HG03378 (cell line): ENCODE results near the gene ADAT3.
"Not testable (repeated sequence)": the region's sequence is repeated elsewhere in the genome, so short reads cannot be mapped to it uniquely, and the experiment has no call there.

Source experiments
- ATAC-seq: cut with Tn5 transposase; IDR thresholded peaks from one replicate; pipeline ENCODE4 v1.9.1; 2021; ENCODE audit warnings: mild to moderate bottlenecking, moderate library complexity; ENCODE audit not compliant: unreplicated experiment

ADAT3 gene

DNA sequence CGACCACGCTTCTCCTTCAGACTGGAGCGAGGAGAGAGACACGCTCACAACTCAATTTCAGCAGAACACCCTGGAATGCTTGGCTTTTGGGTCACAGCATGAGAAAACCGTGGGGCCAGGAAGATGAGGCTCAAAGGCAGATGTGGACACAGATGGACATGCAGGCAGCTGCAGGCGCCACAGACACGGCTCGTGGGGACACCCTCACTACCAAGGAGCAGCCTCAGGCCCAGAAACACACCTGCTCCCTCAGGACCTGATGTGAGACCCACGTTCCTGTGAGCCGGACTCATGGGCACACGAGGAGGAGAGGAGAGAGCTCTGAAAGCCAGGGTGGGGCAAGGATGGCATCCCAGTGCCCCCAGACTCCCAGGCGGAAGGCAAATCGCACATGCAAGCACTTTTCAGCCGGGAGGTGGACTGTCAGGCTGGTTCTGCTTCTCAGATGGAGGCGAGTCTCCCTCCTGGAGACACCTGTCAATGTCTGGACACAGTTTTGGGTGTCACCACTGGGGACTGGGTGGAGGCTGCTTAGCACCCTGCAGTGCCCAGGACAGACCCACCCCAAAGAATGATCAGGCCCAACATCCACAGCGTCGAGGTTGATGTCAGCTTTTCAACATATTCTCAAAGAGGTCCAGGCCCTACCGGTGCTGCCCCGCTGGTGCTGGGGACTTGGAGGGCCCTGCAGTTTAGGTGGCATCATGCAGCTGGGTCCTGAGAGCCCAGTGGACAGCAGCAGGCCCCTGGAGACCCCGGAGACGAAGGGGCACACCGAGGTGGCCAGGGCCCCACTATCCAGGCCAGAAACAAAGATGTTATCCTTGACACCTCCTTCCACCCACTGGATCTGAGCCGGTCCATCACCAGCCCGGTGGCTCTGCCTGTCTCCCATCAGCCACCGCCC, 22.2 kb upstream of the ADAT3 start:
- ATAC-seq, result no peak

DNA sequence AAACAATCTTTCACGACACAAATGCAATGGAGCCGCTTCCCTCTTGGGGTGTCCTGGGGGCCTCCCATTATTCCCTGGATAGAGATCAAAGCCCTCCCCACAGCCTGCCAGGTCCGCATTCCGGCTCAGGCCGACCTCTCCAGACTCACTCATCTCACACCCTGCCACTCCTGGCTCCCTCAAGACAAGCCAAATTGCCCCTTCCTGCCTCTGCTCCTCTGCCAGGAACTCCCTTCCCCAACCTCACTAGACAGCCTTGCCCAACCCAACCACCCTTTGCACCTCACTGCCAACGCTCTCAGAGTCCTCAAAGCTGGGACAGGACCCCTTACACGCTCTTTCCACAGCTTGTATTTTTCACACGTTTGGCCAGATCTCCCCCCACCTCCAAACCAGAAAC, 21.4 kb upstream of the ADAT3 start:
- no peak for ATAC-seq

DNA sequence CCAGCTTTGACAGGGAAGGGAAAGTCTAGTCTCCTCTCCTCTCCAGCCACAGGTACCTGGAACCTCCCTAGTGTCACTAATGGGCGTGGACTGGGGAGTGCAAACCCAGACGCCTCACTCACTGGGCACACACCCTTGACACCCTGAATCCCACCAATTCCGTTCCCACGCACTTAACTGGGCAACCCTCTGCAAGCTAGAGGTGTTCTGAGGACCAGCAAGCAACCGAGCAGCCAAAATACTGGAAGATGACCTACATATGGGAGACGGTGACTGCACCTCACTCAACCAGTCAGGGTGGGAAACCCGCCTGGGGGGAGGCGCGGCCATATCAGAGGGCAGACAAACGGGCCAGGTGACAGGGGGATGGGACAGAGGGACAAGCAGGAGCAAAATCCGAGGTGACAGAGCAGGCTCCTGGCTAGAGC, 20.9 kb upstream of the ADAT3 start:
- ATAC-seq, result no peak

DNA sequence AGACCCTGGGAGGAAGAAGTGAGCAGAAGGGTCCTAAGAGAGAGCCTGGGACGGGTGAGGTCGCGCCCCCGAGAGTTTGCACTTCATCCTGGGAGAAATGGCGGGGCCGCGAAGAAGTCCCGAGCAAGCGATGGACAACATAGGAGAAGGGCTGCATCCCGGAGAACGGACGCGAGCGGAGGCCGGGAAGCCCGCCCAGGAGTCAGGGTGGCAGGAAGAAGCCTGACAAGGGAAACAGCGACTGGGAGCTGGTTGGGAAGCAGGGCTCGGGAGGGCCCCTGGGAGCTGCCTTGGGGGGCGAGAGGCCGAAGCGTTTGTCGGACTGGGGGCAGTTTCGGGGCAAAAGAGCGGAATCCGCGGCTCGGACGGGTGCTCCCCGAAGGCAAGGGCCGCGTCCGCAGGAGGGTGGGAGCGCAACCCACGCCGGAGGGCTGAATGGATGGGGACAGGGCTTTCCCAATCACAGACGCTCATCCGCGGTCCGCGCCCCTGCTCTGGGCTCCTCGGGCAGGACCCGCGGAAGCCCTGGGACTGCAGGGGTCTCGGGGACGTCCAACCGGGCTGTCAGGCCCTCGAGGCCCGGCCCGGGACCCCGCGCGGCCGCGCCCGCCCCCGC, 20.4 kb upstream of the ADAT3 start:
- no peak for ATAC-seq

DNA sequence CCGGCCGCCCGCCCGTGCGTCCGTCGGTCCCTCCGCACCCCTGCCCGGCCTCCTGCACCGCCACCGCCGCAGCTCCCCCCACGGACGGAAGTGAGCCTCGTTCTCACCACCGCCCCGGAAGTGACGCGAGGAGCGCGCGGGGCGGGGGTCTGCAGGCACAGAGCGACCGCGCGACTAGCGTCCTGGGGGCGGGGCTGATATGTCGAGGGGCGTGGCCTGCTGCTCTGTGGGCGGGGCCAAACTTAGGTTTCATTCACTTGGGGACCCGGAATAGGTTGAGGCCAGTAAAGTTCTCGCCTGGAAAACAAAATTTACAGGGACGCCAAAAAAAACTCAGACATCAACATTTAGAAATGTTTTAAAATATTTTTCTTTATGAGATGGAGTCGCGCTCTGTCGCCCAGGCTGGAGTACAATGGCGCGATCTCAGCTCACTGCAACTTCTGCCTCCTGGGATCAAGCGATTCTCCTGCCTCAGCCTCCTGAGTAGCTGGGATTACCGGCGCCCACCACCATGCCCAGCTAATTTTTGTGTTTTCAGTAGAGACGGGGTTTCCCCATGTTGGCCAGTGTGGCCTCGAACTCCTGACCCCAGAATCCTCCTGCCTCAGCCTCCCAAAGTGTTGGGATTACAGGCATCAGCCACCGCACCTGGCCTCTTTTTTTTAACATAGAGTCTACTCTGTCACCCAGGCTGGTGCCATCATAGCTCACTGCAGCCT, 19.6 kb upstream of the ADAT3 start, which contains the start of gene ABHD17A:
Gene ABHD17A, minus strand, starts transcription at position 99 of the 722 bp plus-strand sequence. CDS start 3,930 bp downstream, outside the sequence.
- not testable (repeated sequence) for ATAC-seq

DNA sequence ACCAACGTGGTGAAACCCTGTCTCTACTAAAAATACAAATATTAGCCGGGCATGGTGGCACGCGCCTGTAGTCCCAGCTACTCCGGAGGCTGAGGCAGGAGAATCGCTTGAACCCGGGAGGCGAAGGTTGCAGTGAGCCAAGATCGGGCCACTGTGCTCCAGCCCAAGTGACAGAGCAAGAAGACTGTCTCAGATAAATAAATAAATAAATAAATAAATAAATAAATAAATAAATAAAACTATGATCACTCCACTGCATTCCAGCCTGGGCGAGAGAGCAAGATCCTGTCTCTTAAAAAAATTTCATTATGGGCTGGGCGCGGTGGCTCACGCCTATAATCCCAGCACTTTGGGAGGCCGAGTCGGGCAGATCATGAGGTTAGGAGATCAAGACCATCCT, 18.8 kb upstream of the ADAT3 start:
- ATAC-seq, result not testable (repeated sequence)

DNA sequence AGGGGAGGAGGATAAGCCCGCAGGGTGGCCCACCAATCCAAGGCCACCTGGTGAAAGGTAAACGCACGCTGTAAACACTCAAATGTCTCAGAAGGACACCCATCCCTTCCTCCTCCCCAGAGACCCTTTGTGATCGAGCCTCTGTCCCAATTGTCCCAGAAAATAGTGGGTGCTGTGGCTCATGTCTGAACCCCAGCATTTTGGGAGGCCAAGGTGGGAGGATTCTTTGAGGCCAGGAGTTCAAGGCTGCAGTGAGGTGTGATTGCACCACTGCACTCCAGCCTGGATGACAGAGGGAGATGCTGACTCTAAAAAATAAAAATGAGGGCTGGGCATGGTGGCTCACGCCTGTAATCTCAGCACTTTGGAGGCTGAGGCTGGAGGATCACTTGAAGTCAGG, 16.8 kb upstream of the ADAT3 start:
- ATAC-seq, result no peak

DNA sequence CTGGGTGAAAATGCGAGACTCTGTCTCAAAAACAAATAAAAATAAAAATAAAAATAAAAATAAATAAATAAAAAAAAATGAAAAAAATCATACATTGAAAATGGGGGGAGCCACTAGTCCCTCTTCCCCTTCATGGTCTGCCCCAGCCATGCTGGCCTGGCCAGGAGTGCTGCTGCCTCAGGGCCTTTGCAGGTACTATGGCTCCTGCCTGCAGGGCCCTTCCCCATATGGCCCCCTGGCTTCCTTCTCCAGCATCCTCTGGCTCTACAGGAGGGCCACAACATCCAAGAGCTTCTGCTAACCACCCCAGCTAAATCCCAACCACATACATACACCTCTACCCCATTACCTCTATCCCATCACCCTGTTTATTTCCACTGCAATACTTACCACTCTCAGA, 15.3 kb upstream of the ADAT3 start:
- no peak for ATAC-seq

DNA sequence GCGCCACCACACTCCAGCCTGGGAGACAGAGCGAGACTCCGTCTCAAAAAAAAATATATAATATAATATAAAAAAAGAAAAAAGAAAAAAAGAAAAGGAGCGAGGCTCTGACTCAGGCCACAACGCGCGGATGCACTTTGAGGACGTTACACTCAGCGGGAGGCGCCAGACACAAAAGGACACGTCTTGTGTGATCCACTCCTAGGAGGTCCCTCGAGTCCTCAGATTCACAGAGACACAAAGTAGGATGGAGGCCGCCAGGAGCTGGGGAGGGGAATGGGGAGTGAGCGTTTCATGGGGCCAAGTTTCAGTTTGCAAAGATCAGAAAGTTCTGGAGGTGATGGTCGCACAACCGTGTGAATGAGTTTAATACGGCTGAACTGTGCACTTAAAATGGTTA, 11.4 kb upstream of the ADAT3 start:
- ATAC-seq, result no peak

DNA sequence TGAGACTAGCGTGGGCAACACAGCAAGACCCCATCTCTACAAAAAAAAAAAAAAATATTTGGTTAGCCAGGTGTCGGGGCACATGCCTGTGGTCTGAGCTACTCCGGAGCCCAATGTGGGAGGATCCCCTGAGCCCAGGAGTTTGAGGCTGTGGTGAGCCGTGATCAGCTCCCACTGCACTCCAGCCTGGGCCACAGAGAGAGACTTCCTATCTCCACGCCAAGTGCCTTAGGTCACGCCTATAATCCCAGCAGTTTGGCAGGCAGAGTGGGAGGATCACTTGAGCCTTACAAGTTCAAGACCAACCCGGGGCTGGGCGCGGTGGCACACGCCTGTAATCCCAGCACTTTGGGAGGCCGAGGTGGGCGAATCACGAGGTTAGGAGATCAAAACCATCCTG, 8.7 kb upstream of the ADAT3 start:
- no peak for ATAC-seq

DNA sequence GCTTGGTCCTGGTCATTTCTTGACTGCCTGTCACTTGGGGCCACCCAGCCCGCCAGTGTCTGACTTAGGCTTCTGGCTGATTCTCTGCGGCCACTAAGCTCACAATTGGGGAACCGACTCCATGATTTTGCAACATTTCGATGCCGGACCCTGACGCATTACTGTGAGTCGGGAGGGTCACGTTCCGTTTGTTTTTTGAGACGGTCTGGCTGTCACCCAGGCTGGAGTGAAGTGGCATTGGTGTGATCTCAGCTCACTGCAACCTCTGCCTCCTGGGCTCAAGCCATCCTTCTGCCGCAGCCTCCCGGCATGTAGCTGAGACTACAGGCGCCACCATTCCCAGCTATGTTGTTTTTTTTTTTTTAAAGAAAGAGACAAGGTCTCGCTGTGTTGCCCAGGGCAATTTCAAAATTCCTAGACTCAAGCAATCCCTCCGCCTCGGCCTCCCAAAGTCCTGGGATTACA, 3.2 kb upstream of the ADAT3 start:
- ATAC-seq, result no peak

DNA sequence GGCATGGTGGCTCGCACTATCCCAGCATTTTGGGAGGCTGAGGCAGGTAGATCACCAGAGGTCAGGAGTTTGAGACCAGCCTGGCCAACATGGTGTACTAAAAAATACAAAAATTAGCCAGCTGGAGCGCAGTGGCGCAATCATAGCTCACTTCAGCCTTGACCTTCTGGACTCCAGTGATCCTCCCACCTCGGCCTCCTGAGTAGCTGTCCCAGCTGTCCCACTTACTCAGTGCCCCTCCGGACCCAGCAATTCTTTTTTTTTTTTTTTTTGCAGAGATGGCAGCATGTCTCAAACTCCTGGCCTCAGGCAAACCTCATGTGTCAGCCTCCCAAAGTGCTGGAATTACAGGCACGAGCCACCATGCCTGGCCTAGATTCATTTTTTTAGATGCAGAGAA, 2.3 kb upstream of the ADAT3 start:
- no peak for ATAC-seq

DNA sequence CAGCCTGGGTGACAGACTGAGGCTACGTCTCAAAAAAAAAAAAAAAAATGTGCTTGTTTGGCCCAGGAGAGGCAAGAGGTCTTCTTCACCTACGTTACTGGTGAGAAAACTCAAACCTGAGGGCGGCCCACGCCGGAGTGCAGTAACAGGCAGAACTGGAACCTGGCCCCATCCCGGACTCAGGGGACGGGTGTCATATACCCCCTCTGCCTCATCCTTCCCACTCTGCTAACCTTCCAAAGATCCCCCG, 414 bp upstream of the ADAT3 start:
- ATAC-seq, result peak; percentile 14

DNA sequence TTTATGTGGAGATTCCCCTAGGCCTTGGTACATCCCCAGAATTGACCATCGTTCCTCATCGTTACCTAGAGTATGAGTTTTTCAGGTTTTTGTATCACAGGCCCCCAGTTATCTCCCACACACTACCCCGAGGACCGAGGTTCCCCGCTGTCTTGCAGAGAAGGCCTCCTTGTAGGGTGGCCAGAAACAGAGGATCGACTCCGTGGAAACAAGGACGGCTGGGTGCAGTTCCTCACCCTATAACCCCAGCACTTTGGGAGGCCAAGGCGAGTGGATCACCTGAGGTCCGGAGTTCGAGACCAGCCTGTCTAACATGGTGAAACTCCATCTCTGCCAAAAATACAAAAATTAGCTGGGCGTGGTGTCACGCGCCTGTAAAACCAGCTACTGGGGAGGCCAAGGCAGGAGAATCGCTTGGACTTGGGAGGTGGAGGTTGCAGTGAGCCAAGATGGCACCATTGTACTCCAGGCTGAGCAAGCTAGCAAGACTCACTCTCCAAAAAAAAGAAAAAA, 720 bp downstream of the ADAT3 start:
- ATAC-seq, result no peak

DNA sequence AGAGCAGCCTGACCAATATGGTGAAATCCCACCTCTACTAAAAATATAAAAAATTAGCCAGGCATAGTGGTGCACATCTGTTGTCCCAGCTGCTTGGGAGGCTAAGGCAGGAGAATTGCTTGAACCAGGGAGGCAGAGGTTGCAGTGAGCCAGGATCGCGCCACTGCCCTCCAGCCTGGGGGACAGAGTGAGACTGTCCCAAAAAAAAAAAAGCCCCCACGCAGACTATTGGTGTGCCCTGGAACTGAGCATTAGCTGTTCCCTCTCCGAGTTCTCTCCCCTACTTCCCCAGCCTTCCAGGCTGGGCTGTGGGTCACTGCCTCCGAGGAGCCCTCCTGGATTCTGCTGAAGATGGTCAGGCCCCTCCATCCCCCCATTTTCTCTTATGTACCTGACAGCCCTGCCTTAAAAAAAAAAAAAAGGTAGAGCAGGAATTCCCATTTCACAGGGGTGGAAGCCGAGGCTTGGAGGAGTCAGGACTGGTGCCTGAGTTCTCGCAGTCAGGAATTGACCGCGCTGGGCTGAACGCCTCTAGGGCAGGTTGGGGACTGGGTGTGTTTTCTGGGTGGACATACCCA, 1.9 kb downstream of the ADAT3 start:
- no peak for ATAC-seq

DNA sequence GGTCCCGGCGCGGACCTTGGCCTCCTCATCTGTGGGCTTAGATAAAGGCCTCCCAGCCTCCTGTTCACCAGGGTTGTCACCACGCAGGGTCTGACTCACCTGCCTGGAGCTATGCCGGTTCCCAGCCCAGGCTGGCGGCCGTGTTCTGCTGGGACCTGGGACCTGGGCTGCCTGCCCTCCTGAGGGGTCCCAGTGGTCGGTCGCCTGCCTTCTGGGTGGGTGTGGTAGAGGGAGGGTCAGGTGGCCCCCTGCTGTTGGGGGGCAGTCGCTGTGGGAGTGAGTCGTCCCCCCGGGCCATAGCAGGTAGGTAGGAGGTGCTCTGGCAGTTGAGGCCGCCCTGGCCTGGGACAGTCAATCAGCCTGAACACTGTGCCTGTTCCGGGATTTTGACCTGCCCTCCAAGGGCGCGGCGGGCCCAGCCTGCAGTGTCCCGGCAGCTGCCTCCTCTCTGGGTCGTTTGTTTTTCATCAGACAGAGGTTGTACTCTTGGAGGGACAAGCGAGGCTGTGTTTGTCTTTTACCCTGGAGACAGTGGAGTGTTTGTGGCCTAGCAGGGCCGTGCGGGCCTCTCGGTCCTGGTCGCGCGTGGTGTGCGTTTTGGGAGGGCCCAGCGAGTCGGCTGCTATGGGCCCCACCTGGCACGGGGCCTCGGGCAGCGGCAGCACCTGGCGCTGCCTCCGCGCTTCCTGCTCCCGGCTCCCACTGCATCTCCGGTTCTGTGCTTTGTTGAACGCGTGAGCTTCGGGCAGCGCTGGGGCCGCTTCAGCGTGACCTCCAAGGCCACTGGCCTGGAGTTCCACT, 2.6 kb downstream of the ADAT3 start:
- no peak for ATAC-seq

DNA sequence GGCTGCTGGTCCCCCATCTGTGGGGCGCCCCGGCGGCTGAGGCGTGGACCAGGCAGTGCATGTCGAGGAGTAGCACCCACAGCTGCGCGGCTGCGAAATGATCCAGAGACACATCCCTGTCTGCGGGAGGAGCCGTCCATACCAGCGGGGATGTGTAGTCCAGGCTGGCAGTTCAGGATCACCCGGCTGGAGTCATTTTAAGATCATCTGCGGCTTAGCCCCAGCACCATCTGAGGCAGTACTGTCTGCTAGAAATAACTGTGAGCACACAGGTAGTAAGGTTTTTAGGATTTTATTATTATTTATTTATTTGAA, 3.1 kb downstream of the ADAT3 start:
- no peak for ATAC-seq

DNA sequence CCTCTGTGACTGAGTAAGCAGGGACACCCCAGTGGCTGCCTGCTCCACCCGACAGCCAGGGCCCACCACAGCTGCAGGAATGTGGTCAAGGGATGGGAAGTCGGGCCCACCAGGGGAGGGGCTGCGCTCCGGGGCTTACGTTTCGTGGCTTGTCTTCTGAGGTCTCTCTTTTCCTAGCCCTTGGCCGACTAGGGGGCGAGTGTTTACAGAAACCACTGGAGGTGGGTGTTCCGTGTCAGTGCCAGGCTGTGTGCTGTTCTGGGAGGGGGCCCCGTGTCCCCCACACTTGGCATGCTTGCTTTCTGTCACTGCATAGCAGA, 4.5 kb downstream of the ADAT3 start:
- no peak for ATAC-seq

DNA sequence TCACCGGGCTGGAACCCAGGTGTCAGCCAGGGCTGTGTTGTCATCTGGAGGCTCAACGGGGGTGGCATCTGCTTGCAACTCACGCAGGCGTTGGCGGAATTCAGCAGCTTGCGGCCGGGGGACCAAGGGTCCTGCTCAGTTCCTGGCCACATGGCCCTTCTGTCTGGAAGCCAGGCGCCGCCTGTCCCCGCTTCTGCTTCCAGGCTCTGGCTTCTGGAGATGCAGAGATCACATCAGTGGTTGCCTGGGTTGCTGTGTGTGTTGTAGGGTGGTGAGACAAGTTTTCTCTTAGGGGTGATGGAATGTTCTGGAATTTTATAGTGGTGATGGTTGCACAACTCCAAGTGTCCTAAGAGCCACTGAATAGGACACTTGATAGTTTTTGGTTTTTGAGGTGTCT, 5.0 kb downstream of the ADAT3 start:
- ATAC-seq, result no peak

DNA sequence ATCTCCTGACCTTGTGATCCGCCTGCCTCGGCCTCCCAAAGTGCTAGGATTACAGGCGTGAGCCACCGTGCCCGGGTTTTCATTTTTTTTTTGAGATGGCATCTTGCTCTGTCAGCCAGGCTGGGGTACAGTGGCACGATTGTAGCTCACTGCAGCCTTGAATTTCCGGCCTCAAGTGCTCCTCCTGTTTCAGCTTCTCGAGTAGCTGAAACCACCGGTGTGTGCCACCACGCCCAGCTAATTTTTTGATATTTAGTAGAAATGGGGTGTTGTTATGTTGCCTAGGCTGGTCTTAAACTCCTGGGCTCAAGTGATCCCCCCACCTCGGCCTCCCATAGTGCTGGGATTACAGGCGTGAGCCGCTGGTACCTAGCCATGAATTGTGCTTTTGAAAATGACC, 5.9 kb downstream of the ADAT3 start:
- ATAC-seq, result no peak

DNA sequence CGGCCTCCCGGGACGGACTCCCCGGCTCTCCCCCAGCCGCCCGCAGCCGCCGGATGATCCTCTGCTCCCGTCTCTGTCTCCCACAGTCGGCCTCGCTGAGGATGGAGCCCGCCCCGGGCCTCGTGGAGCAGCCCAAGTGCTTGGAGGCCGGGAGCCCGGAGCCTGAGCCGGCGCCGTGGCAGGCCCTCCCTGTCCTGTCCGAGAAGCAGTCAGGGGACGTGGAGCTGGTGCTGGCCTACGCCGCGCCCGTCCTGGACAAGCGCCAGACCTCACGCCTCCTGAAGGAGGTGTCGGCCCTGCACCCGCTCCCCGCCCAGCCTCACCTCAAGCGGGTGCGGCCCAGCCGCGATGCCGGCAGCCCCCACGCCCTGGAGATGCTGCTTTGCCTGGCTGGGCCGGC, 6.8 kb downstream of the ADAT3 start:
- no peak for ATAC-seq
